Endothelial cell of umbilical vein (primary cell): ENCODE data around the gene HPSE2.

Source experiments
- EZH2 ChIP-seq: IDR thresholded peaks from 2 replicates; pipeline ENCODE4 v1.6.1; 2012; ENCODE audit warnings: borderline replicate concordance, low read depth, mild to moderate bottlenecking, moderate library complexity, low read length, inconsistent platforms; ENCODE audit not compliant: severe bottlenecking
- POLR2A ChIP-seq: IDR thresholded peaks from 2 replicates; pipeline ENCODE4 v1.6.1; 2012; ENCODE audit warnings: low read depth, mild to moderate bottlenecking, control low read depth, low read length

DNA sequence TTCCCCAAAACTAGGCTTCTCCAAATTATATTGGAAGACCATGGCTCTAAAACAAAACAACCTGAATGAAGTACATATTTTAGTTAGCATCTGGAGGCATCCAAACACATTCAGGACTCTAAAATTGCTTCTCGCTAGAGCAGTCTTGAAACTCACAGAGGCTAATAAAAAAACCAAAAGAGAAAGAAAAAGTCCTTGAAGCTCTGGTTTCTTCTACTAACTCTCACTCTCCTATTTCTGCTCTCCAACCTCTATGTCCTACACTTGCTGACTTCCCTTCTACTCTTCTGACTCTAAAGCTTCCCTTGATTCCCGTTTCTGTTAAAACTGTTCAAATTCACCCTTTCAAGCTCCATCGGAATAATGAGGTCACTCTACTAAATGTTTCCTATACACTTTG lies 418.3 kb downstream of the HPSE2 start:
- no peak for TF ChIP-seq EZH2
- no peak for TF ChIP-seq POLR2A
